Activated naive CD8-positive, alpha-beta T cell treated with anti-CD3 and anti-CD28 coated beads, Interleukin-2, amount 50 U/mL, for 16 hours (primary cell): ENCODE results near the gene ADAMTSL1.

Experiments used
- DNase-seq: peaks from one replicate; pipeline ENCODE4 v3.0.0-alpha.2; 2020; ENCODE audit warnings: low read depth, low spot score

The ADAMTSL1 gene

GRCh38 chr9:18555105-18555883 is 81.3 kb downstream of the ADAMTSL1 start:
- DNase-seq: no peak

- no peak for DNase-seq
Measured at GRCh38 chr9:18564018-18564880, 90.3 kb downstream of the ADAMTSL1 start.

- no peak for DNase-seq
Measured at GRCh38 chr9:18566121-18566520, 92.2 kb downstream of the ADAMTSL1 start.

GRCh38 chr9:18568973-18569372 is 95.0 kb downstream of the ADAMTSL1 start:
- no peak for DNase-seq

GRCh38 chr9:18569941-18570630 is 96.1 kb downstream of the ADAMTSL1 start:
- no peak for DNase-seq

GRCh38 chr9:18573021-18573556 is 99.1 kb downstream of the ADAMTSL1 start:
- DNase-seq: no peak

- DNase-seq: no peak
Measured at GRCh38 chr9:18575686-18576085, 101.7 kb downstream of the ADAMTSL1 start.

GRCh38 chr9:18579536-18579935 is 105.6 kb downstream of the ADAMTSL1 start:
- no peak for DNase-seq

- no peak for DNase-seq
Measured at GRCh38 chr9:18580151-18580550, 106.2 kb downstream of the ADAMTSL1 start.

GRCh38 chr9:18585996-18586395 is 112.0 kb downstream of the ADAMTSL1 start:
- DNase-seq: no peak

GRCh38 chr9:18588002-18588401 is 114.0 kb downstream of the ADAMTSL1 start:
- DNase-seq: no peak

GRCh38 chr9:18591261-18591660 is 117.3 kb downstream of the ADAMTSL1 start:
- DNase-seq: no peak

GRCh38 chr9:18594837-18595236 is 120.9 kb downstream of the ADAMTSL1 start:
- no peak for DNase-seq

GRCh38 chr9:18595597-18595996 is 121.6 kb downstream of the ADAMTSL1 start:
- DNase-seq: no peak

GRCh38 chr9:18596920-18597319 is 123.0 kb downstream of the ADAMTSL1 start:
- no peak for DNase-seq

- DNase-seq: no peak
Measured at GRCh38 chr9:18598969-18599368, 125.0 kb downstream of the ADAMTSL1 start.

GRCh38 chr9:18601026-18601425 is 127.1 kb downstream of the ADAMTSL1 start:
- no peak for DNase-seq

GRCh38 chr9:18601956-18602355 is 128.0 kb downstream of the ADAMTSL1 start:
- no peak for DNase-seq

- DNase-seq: no peak
Measured at GRCh38 chr9:18604767-18605730, 131.1 kb downstream of the ADAMTSL1 start.

GRCh38 chr9:18605766-18606180 is 131.8 kb downstream of the ADAMTSL1 start:
- no peak for DNase-seq

GRCh38 chr9:18606281-18606680 is 132.3 kb downstream of the ADAMTSL1 start:
- DNase-seq: no peak
